IPS-18c (cell line): ENCODE results near the gene SSNA1.

ENCODE experiments used
- H3K4me3 ChIP-seq: 2 replicates; pipeline ENCODE4 v1.7.0; 2013; ENCODE audit warnings: low read depth, mild to moderate bottlenecking, low read length, moderate library complexity; ENCODE audit not compliant: insufficient read depth
- H3K9me3 ChIP-seq: one replicate; pipeline ENCODE4 v1.6.1; 2013; ENCODE audit warnings: mild to moderate bottlenecking, low read length, moderate library complexity; ENCODE audit not compliant: control insufficient read depth, insufficient read depth

Gene SSNA1

GRCh38 chr9:137188490-137189296, at the start of gene SSNA1, which contains the start of gene ANAPC2:
SSNA1 (plus strand) TSS chr9:137188676; CDS start chr9:137188727, 51 bp downstream.
ANAPC2 (minus strand) TSS chr9:137188560; CDS start chr9:137188532, 28 bp downstream.
- peaks cover 2% of the 10 kb centered on the region for H3K9me3 ChIP-seq

GRCh38 chr9:137138722-137139467, 49.6 kb upstream of the SSNA1 start, which contains the start of gene GRIN1:
GRIN1 (plus strand) TSS chr9:137139154; CDS start chr9:137139487, 333 bp downstream.
- peak within 1 kb of the TSS; percentile 24; the same call in 1 of the 2 replicates for H3K4me3 ChIP-seq

More at GRCh38 chr9:137188490-137189296, at the start of gene SSNA1, which contains the start of gene ANAPC2:
- peak within 1 kb of the TSS; percentile 96 for H3K4me3 ChIP-seq

GRCh38 chr9:137139468-137140150, 48.9 kb upstream of the SSNA1 start:
- Histone ChIP-seq H3K4me3 (no peak overlapping the region; the same call in 1 of the 2 replicates), H3K9me3 (peaks cover 5% of the 10 kb centered on the region)

More at GRCh38 chr9:137138722-137139467, 49.6 kb upstream of the SSNA1 start, which contains the start of gene GRIN1:
- H3K9me3 ChIP-seq = peaks cover 5% of the 10 kb centered on the region

- Histone ChIP-seq H3K4me3 (no peak overlapping the region), H3K9me3 (peaks cover 5% of the 10 kb centered on the region)
These were observed 48.1 kb upstream of the SSNA1 start for GRCh38 chr9:137140151-137141012.

- H3K4me3 ChIP-seq = no peak overlapping the region
- peaks cover 5% of the 10 kb centered on the region for H3K9me3 ChIP-seq
These were observed 47.2 kb upstream of the SSNA1 start for GRCh38 chr9:137141050-137141810.

- Histone ChIP-seq H3K4me3 (no peak overlapping the region), H3K9me3 (peaks cover 5% of the 10 kb centered on the region)
These were observed 46.2 kb upstream of the SSNA1 start for GRCh38 chr9:137141976-137142936.

GRCh38 chr9:137143459-137143858, 45.0 kb upstream of the SSNA1 start:
- H3K9me3 ChIP-seq = peaks cover 5% of the 10 kb centered on the region
- H3K4me3 ChIP-seq = no peak overlapping the region

- H3K9me3 ChIP-seq = no peaks in the 10 kb centered on the region
- no peak overlapping the region for H3K4me3 ChIP-seq
These were observed 42.5 kb upstream of the SSNA1 start for GRCh38 chr9:137145731-137146526.

- no peak overlapping the region for H3K4me3 ChIP-seq
These were observed 42.0 kb upstream of the SSNA1 start for GRCh38 chr9:137146527-137146918.

GRCh38 chr9:137147091-137147792, 41.2 kb upstream of the SSNA1 start:
- Histone ChIP-seq H3K4me3 (no peak overlapping the region), H3K9me3 (no peaks in the 10 kb centered on the region)

More at GRCh38 chr9:137146527-137146918, 42.0 kb upstream of the SSNA1 start:
- no peaks in the 10 kb centered on the region for H3K9me3 ChIP-seq

GRCh38 chr9:137147793-137148160, 40.7 kb upstream of the SSNA1 start:
- no peaks in the 10 kb centered on the region for H3K9me3 ChIP-seq
- no peak overlapping the region for H3K4me3 ChIP-seq

- no peak overlapping the region for H3K4me3 ChIP-seq
- no peaks in the 10 kb centered on the region for H3K9me3 ChIP-seq
These were observed 40.2 kb upstream of the SSNA1 start for GRCh38 chr9:137148242-137148641.

GRCh38 chr9:137148661-137149060, 39.8 kb upstream of the SSNA1 start:
- Histone ChIP-seq H3K9me3 (no peaks in the 10 kb centered on the region), H3K4me3 (no peak overlapping the region)

- Histone ChIP-seq H3K9me3 (no peaks in the 10 kb centered on the region), H3K4me3 (no peak overlapping the region)
These were observed 39.1 kb upstream of the SSNA1 start for GRCh38 chr9:137149363-137149762.
